Panc1 (cell line): ENCODE measurements around the gene IFNLR1. TPM values are rescaled to one million over a fixed set of nuclear protein-coding genes. Genes with fewer than 3 reads are reported as not detected.

ENCODE experiments used
- ATAC-seq: fragments of 200-7000 bp; cut with Tn5 transposase; 2 replicates; pipeline ENCODE4 v1.9.1; 2020; ENCODE audit warnings: mild to moderate bottlenecking, moderate library complexity
- BruUV-seq: library from RNA; stranded (reverse); fragments of 400-500 nt; replicated peaks from 2 replicates; lab custom pipeline; 2021; lab: Mats Ljungman, UMichigan
- CTCF ChIA-PET: fragments of 300-600 bp; sonication (Branson Sonifier 250); formaldehyde crosslinking; loops from one replicate; lab custom pipeline; 2022; ENCODE audit warnings: antibody characterized with exemption; lab: Charles Lee
- POLR2A ChIA-PET: fragments of 300-600 bp; sonication (Branson Sonifier 250); formaldehyde crosslinking; loops from one replicate; lab custom pipeline; 2022; ENCODE audit warnings: antibody characterized with exemption; lab: Charles Lee
- DNase-seq: peaks from one replicate; pipeline ENCODE4 v3.0.0-alpha.2; 2010; ENCODE audit warnings: low read depth, low spot score
- H3K27ac ChIP-seq: 2 replicates; pipeline ENCODE4 v1.5.1; 2011; ENCODE audit warnings: mild to moderate bottlenecking, low read length, inconsistent platforms
- H3K27me3 ChIP-seq: fragments of 200-500 bp; sonication (Bioruptor generic); 2 replicates; pipeline ENCODE4 v1.6.0; 2014; ENCODE audit warnings: low read length, inconsistent platforms; ENCODE audit not compliant: control insufficient read depth, insufficient read depth
- H3K36me3 ChIP-seq: fragments of 200-500 bp; sonication (Bioruptor generic); 2 replicates; pipeline ENCODE4 v1.5.1; 2014; ENCODE audit warnings: inconsistent platforms, mild to moderate bottlenecking, low read length, moderate library complexity; ENCODE audit not compliant: control insufficient read depth, insufficient read depth
- H3K4me1 ChIP-seq: 2 replicates; pipeline ENCODE4 v1.5.1; 2011; ENCODE audit warnings: inconsistent platforms, mild to moderate bottlenecking, low read length, moderate library complexity; ENCODE audit not compliant: control insufficient read depth, insufficient read depth
- H3K4me3 ChIP-seq, 2 experiments: 2 replicates each; pipeline ENCODE4 v1.5.1; 2011 to 2012; ENCODE audit warnings: low read depth in 2 of 2, low read length in 2 of 2, mild to moderate bottlenecking in 2 of 2, inconsistent platforms in 1 of 2, moderate library complexity in 1 of 2
- H3K9me3 ChIP-seq: fragments of 200-500 bp; sonication (Bioruptor generic); 2 replicates; pipeline ENCODE4 v1.5.1; 2014; ENCODE audit warnings: low read depth, mild to moderate bottlenecking, inconsistent platforms, low read length, moderate library complexity; ENCODE audit not compliant: control insufficient read depth, insufficient read depth
- POLR2AphosphoS5 ChIP-seq: IDR thresholded peaks from 2 replicates; pipeline ENCODE4 v1.6.1; 2012; ENCODE audit warnings: mild to moderate bottlenecking, low read depth, low read length, moderate library complexity
- SIN3A ChIP-seq: IDR thresholded peaks from 2 replicates; pipeline ENCODE4 v1.6.1; 2012; ENCODE audit warnings: low read depth, mild to moderate bottlenecking, low read length, moderate library complexity, borderline replicate concordance; ENCODE audit not compliant: insufficient read depth
- TCF7L2 ChIP-seq: IDR thresholded peaks from 2 replicates; pipeline ENCODE4 v1.6.1; 2011; ENCODE audit warnings: mild to moderate bottlenecking, low read depth, low read length, inconsistent platforms
- in situ Hi-C: cut with HindIII; loops from 2 replicates; pipeline ENCODE4 v1.10.0; 2016; ENCODE audit warnings: low sequenced_read_pairs, low pct_unique_long_range_greater_than_20kb
- intact Hi-C: fragments of 100-400 bp; cut with micrococcal nuclease; formaldehyde crosslinking; loops from one replicate; pipeline ENCODE4 v1.10.0; 2022; ENCODE audit not compliant: unreplicated experiment
- total RNA-seq: library from RNA; stranded (reverse); gene quantifications from one replicate; pipeline ENCODE4 v1.2.1, GENCODE V29; 2021; ENCODE audit not compliant: unreplicated experiment
- TF ChIP-seq, protein P1 (sequence below), 2 experiments: IDR thresholded peaks; 2 replicates each; pipeline ENCODE4 v1.6.1; 2011 to 2012; ENCODE audit warnings: low read depth in 2 of 2, control low read depth in 1 of 2, low read length in 1 of 2, mild to moderate bottlenecking in 1 of 2, moderate library complexity in 1 of 2; ENCODE audit not compliant: insufficient read depth in 1 of 2
- TF ChIP-seq, protein P2 (sequence below): fragments of 450-650 bp; IDR thresholded peaks from 2 replicates; pipeline ENCODE4 v1.5.1; 2017; ENCODE audit warnings: mild to moderate bottlenecking

The IFNLR1 gene
- total RNA-seq, 1 experiment from 2014 or later, result 1.0 TPM

DNA sequence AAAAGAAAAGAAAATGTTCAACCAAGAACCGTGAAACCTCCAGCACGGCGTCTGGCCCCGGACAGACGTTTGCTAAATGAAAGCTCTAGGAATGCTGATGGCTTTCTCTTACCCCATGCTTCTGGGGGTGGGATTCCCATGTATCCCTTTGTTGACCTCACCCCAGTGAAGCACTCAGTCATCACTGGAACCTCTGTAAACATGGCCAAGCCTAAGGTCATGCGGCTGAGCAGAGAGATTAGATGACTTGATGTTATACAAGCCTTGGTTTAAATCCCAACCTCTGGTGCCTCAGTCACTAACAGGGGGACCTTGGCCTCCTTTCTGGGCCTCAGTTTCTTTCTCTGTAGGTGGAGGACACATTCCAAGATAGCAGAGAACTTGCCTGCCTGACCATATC, 72.3 kb downstream of the IFNLR1 start:
- in situ Hi-C loops, result no loop called here
- Histone ChIP-seq H3K9me3 (no peaks in the 10 kb centered on the region), H3K4me3 (no peak overlapping the region), H3K27me3 (no peaks in the 10 kb centered on the region), H3K4me1 (peaks cover 8% of the 10 kb centered on the region), H3K36me3 (no peaks in the 10 kb centered on the region), H3K27ac (no peak overlapping the region)
- TF ChIP-seq POLR2AphosphoS5 (no peak), SIN3A (no peak), TCF7L2 (no peak)
- TF ChIP-seq, protein P1, sequence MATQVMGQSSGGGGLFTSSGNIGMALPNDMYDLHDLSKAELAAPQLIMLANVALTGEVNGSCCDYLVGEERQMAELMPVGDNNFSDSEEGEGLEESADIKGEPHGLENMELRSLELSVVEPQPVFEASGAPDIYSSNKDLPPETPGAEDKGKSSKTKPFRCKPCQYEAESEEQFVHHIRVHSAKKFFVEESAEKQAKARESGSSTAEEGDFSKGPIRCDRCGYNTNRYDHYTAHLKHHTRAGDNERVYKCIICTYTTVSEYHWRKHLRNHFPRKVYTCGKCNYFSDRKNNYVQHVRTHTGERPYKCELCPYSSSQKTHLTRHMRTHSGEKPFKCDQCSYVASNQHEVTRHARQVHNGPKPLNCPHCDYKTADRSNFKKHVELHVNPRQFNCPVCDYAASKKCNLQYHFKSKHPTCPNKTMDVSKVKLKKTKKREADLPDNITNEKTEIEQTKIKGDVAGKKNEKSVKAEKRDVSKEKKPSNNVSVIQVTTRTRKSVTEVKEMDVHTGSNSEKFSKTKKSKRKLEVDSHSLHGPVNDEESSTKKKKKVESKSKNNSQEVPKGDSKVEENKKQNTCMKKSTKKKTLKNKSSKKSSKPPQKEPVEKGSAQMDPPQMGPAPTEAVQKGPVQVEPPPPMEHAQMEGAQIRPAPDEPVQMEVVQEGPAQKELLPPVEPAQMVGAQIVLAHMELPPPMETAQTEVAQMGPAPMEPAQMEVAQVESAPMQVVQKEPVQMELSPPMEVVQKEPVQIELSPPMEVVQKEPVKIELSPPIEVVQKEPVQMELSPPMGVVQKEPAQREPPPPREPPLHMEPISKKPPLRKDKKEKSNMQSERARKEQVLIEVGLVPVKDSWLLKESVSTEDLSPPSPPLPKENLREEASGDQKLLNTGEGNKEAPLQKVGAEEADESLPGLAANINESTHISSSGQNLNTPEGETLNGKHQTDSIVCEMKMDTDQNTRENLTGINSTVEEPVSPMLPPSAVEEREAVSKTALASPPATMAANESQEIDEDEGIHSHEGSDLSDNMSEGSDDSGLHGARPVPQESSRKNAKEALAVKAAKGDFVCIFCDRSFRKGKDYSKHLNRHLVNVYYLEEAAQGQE (IDR thresholded peaks at IDR 0.05; ENCODE audit: insufficient read depth in 1 of 2, low read depth in 2 of 2, low read length in 1 of 2), result no peak
- TF ChIP-seq, protein P2, sequence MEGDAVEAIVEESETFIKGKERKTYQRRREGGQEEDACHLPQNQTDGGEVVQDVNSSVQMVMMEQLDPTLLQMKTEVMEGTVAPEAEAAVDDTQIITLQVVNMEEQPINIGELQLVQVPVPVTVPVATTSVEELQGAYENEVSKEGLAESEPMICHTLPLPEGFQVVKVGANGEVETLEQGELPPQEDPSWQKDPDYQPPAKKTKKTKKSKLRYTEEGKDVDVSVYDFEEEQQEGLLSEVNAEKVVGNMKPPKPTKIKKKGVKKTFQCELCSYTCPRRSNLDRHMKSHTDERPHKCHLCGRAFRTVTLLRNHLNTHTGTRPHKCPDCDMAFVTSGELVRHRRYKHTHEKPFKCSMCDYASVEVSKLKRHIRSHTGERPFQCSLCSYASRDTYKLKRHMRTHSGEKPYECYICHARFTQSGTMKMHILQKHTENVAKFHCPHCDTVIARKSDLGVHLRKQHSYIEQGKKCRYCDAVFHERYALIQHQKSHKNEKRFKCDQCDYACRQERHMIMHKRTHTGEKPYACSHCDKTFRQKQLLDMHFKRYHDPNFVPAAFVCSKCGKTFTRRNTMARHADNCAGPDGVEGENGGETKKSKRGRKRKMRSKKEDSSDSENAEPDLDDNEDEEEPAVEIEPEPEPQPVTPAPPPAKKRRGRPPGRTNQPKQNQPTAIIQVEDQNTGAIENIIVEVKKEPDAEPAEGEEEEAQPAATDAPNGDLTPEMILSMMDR, result no peak
- DNase-seq, result no peak
- intact Hi-C loops, result loop anchor here (5.0 kb wide), 1 partner anchor 42 kb away; no protein-coding TSS in a partner anchor
- CTCF ChIA-PET, result interaction anchor here (0.6 kb wide), 2 partner anchors 44 to 118 kb away, joined by 4 to 7 read pairs; no protein-coding TSS in a partner anchor
- no TSS peak for BruUV-seq
- POLR2A ChIA-PET, result interaction anchor here (0.7 kb wide), 1 partner anchor 41 kb away, joined by 4 read pairs; no protein-coding TSS in a partner anchor
- no peak for ATAC-seq

DNA sequence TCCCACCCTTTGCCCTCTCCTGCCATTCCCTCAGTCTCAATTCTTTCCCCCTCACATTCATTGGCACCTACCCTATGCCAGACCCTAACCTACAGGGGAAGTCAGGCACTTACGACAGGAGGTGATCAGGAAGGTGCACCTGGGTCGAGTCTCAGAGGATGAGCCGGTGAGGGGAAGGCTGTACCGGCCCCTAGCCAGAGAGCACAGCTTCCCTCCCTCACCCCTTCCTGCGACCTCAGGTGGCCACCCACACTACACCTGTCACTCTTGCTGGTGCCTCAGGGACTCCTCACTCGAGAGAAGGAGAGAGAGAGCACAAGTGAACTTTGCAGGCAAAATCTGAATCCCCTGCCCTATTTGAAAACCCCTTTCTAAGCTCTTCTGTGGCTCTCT, 73.5 kb downstream of the IFNLR1 start:
- H3K9me3 ChIP-seq, result no peaks in the 10 kb centered on the region
- BruUV-seq, result no TSS peak
- no peak for DNase-seq
- no peak overlapping the region for H3K27ac ChIP-seq
- CTCF ChIA-PET, result no interaction called here
- intact Hi-C loops (loop anchor here (5.0 kb wide), 1 partner anchor 41 kb away; no protein-coding TSS in a partner anchor), in situ Hi-C loops (no loop called here)
- H3K36me3 ChIP-seq, result no peaks in the 10 kb centered on the region; the same call in 1 of the 2 replicates
- H3K4me3 ChIP-seq, result no peak overlapping the region
- TF ChIP-seq POLR2AphosphoS5 (no peak), TCF7L2 (no peak), SIN3A (no peak)
- TF ChIP-seq, protein P2, result no peak
- TF ChIP-seq, protein P1 (IDR thresholded peaks at IDR 0.05; ENCODE audit: insufficient read depth in 1 of 2, low read depth in 2 of 2, low read length in 1 of 2), result no peak
- ATAC-seq, result no peak
- H3K27me3 ChIP-seq, result no peaks in the 10 kb centered on the region
- POLR2A ChIA-PET, result no interaction called here
- peaks cover 13% of the 10 kb centered on the region for H3K4me1 ChIP-seq
